Sigmoid colon (tissue), 3 donors: ENCODE results near the gene FUT8.

Experiments
- CTCF ChIP-seq, 4 experiments: fragments of 450-650 bp in 3 of 4; fragments of 200-600 bp in 1 of 4; IDR thresholded peaks; one replicate each; pipeline ENCODE4 v1.5.1; 2016 to 2019; ENCODE audit warnings: antibody characterized with exemption in 4 of 4, mild to moderate bottlenecking in 3 of 4, moderate library complexity in 2 of 4
- POLR2A ChIP-seq, 2 donors: fragments of 450-650 bp; IDR thresholded peaks; one replicate each; pipeline ENCODE4 v1.6.1; 2016; ENCODE audit warnings: antibody characterized with exemption in 2 of 2, mild to moderate bottlenecking in 2 of 2, moderate library complexity in 2 of 2

- TF ChIP-seq CTCF (IDR thresholded peaks at IDR 0.05): no peak
- TF ChIP-seq POLR2A (IDR thresholded peaks at IDR 0.05): no peak
Observed at GRCh38 chr14:65755331-65755730, 342.8 kb downstream of the FUT8 start.
